Measurements from ENCODE around the gene IKZF5. TPM values are rescaled to one million over a fixed set of nuclear protein-coding genes. Genes with fewer than 3 reads are reported as not detected.

IKZF5 gene
- 18.2 TPM for polyA plus RNA-seq
- long read RNA-seq, donor 1, full-length matches to known transcripts: 3 of 3 reads
- long read RNA-seq, donor 1, partial matches to known transcripts: 0 of 3 reads
- long read RNA-seq, donor 1, other reads (novel, unspliced or antisense): 0 of 3 reads
- long read RNA-seq, donor 2, full-length matches to known transcripts: 4 of 4 reads
- long read RNA-seq, donor 2, partial matches to known transcripts: 0 of 4 reads
- long read RNA-seq, donor 2, other reads (novel, unspliced or antisense): 0 of 4 reads
- long read RNA-seq, donor 3: 0 reads
- long read RNA-seq, donor 4: 0 reads
- long read RNA-seq, donor 5, full-length matches to known transcripts: 4 of 4 reads
- long read RNA-seq, donor 5, partial matches to known transcripts: 0 of 4 reads
- long read RNA-seq, donor 5, other reads (novel, unspliced or antisense): 0 of 4 reads
- long read RNA-seq, donor 6, full-length matches to known transcripts: 3 of 37 reads
- long read RNA-seq, donor 6, partial matches to known transcripts: 27 of 37 reads
- long read RNA-seq, donor 6, other reads (novel, unspliced or antisense): 7 of 37 reads
- long read RNA-seq, donor 7: 0 reads
- long read RNA-seq, donor 8, full-length matches to known transcripts: 6 of 6 reads
- long read RNA-seq, donor 8, partial matches to known transcripts: 0 of 6 reads
- long read RNA-seq, donor 8, other reads (novel, unspliced or antisense): 0 of 6 reads
- long read RNA-seq, donor 9, full-length matches to known transcripts: 1 of 1 reads
- long read RNA-seq, donor 9, partial matches to known transcripts: 0 of 1 reads
- long read RNA-seq, donor 9, other reads (novel, unspliced or antisense): 0 of 1 reads
- long read RNA-seq, donor 10, full-length matches to known transcripts: 5 of 5 reads
- long read RNA-seq, donor 10, partial matches to known transcripts: 0 of 5 reads
- long read RNA-seq, donor 10, other reads (novel, unspliced or antisense): 0 of 5 reads
- long read RNA-seq, donor 11, full-length matches to known transcripts: 5 of 5 reads
- long read RNA-seq, donor 11, partial matches to known transcripts: 0 of 5 reads
- long read RNA-seq, donor 11, other reads (novel, unspliced or antisense): 0 of 5 reads

- peak; percentile 97 for DNase-seq
- no CpG with 5 or more reads among the region's 68 CpGs for WGBS (ENCODE audit: insufficient coverage, low lambda C conversion rate)
- Histone ChIP-seq H3K4me1 (ENCODE audit: control insufficient read depth, insufficient read depth, low read length) (peaks cover 10% of the 10 kb centered on the region), H3K27ac (ENCODE audit: low read length) (peak within 1 kb of the TSS; percentile 87), H3K27me3 (ENCODE audit: control insufficient read depth, insufficient read depth, low read length) (no peaks in the 10 kb centered on the region), H3K36me3 (ENCODE audit: control insufficient read depth, insufficient read depth, low read length) (no peaks in the 10 kb centered on the region), H3K4me3 (ENCODE audit: low read length) (peak within 1 kb of the TSS; percentile 97), H3K9me3 (ENCODE audit: control insufficient read depth, low read depth, low read length) (no peaks in the 10 kb centered on the region)
Observed at GRCh38 chr10:123008355-123009104, at the start of gene IKZF5, which contains the start of gene ACADSB. IKZF5 (minus strand) TSS chr10:123008795; CDS start chr10:122998625, 10,170 bp downstream. ACADSB (plus strand) TSS chr10:123009006; CDS start chr10:123009030, 24 bp downstream.

- H3K27ac ChIP-seq (ENCODE audit: low read length): no peak overlapping the region
- DNase-seq: no peak
- no peaks in the 10 kb centered on the region for H3K4me1 ChIP-seq (ENCODE audit: control insufficient read depth, insufficient read depth, low read length)
- H3K9me3 ChIP-seq (ENCODE audit: control insufficient read depth, low read depth, low read length): no peaks in the 10 kb centered on the region
- H3K4me3 ChIP-seq (ENCODE audit: low read length): no peak overlapping the region
- H3K36me3 ChIP-seq (ENCODE audit: control insufficient read depth, insufficient read depth, low read length): peaks cover 8% of the 10 kb centered on the region
- peaks cover 2% of the 10 kb centered on the region for H3K27me3 ChIP-seq (ENCODE audit: control insufficient read depth, insufficient read depth, low read length)
- WGBS (ENCODE audit: insufficient coverage, low lambda C conversion rate): 95% methylated on average over 2 of the region's 3 CpGs
Observed at GRCh38 chr10:123057968-123058367, 49.4 kb upstream of the IKZF5 start.

GRCh38 chr10:123045961-123046731, 37.6 kb upstream of the IKZF5 start:
- H3K27ac ChIP-seq (ENCODE audit: low read length): no peak overlapping the region
- no peak for DNase-seq
- H3K9me3 ChIP-seq (ENCODE audit: control insufficient read depth, low read depth, low read length): no peaks in the 10 kb centered on the region
- WGBS (ENCODE audit: insufficient coverage, low lambda C conversion rate): no CpG with 5 or more reads among the region's 4 CpGs
- no peak overlapping the region for H3K4me3 ChIP-seq (ENCODE audit: low read length)
- H3K4me1 ChIP-seq (ENCODE audit: control insufficient read depth, insufficient read depth, low read length): no peaks in the 10 kb centered on the region
- H3K36me3 ChIP-seq (ENCODE audit: control insufficient read depth, insufficient read depth, low read length): peaks cover 8% of the 10 kb centered on the region
- H3K27me3 ChIP-seq (ENCODE audit: control insufficient read depth, insufficient read depth, low read length): no peaks in the 10 kb centered on the region

- Histone ChIP-seq H3K4me1 (ENCODE audit: control insufficient read depth, insufficient read depth, low read length) (no peaks in the 10 kb centered on the region), H3K4me3 (ENCODE audit: low read length) (no peak overlapping the region), H3K36me3 (ENCODE audit: control insufficient read depth, insufficient read depth, low read length) (peaks cover 8% of the 10 kb centered on the region), H3K27ac (ENCODE audit: low read length) (no peak overlapping the region), H3K9me3 (ENCODE audit: control insufficient read depth, low read depth, low read length) (no peaks in the 10 kb centered on the region), H3K27me3 (ENCODE audit: control insufficient read depth, insufficient read depth, low read length) (no peaks in the 10 kb centered on the region)
- WGBS (ENCODE audit: insufficient coverage, low lambda C conversion rate): 100% methylated on average over 1 of the region's 2 CpGs
- no peak for DNase-seq
Observed at GRCh38 chr10:123044391-123044790, 35.8 kb upstream of the IKZF5 start.

GRCh38 chr10:123043409-123043925, 34.9 kb upstream of the IKZF5 start:
- Histone ChIP-seq H3K4me1 (ENCODE audit: control insufficient read depth, insufficient read depth, low read length) (no peaks in the 10 kb centered on the region), H3K27ac (ENCODE audit: low read length) (no peak overlapping the region), H3K27me3 (ENCODE audit: control insufficient read depth, insufficient read depth, low read length) (no peaks in the 10 kb centered on the region), H3K36me3 (ENCODE audit: control insufficient read depth, insufficient read depth, low read length) (peaks cover 8% of the 10 kb centered on the region), H3K4me3 (ENCODE audit: low read length) (no peak overlapping the region), H3K9me3 (ENCODE audit: control insufficient read depth, low read depth, low read length) (no peaks in the 10 kb centered on the region)
- WGBS (ENCODE audit: insufficient coverage, low lambda C conversion rate): no CpG with 5 or more reads among the region's 5 CpGs
- peak; percentile 44 to 55 for DNase-seq

DNA sequence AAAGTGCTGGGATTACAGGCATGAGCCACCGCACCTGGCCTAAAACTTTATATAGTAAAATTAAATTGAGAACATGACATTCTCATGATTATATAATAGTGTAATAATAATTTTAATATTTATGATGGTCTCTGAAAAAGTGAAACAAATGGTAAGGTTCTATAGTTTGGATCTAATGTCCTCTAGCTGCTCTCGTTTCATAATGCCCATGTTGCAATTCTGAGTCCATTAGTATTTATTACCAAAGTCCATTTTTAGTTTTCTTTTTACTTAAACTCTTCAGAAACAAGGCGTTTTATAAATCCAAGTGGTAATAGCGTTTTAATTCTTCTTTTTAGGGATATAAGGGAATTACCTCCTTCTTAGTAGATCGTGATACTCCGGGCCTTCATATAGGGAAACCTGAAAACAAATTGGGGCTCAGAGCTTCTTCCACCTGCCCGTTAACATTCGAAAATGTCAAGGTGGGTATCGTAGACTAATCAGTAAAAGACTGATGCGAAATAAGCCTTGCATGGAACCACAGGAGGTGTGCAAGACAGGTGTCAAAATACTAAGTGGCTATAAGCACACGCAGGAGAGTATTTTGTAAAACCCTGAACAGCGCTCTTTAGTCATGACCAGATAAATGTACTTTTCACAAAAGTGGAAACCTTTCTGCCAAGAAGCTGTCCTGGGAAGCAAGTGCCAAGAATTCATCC, 34.3 kb upstream of the IKZF5 start:
- Histone ChIP-seq H3K27me3 (ENCODE audit: control insufficient read depth, insufficient read depth, low read length) (no peaks in the 10 kb centered on the region), H3K9me3 (ENCODE audit: control insufficient read depth, low read depth, low read length) (no peaks in the 10 kb centered on the region), H3K27ac (ENCODE audit: low read length) (no peak overlapping the region), H3K4me1 (ENCODE audit: control insufficient read depth, insufficient read depth, low read length) (no peaks in the 10 kb centered on the region), H3K36me3 (ENCODE audit: control insufficient read depth, insufficient read depth, low read length) (peaks cover 5% of the 10 kb centered on the region), H3K4me3 (ENCODE audit: low read length) (no peak overlapping the region)
- WGBS (ENCODE audit: insufficient coverage, low lambda C conversion rate): 78% methylated on average over 6 of the region's 12 CpGs
- no peak for DNase-seq

DNA sequence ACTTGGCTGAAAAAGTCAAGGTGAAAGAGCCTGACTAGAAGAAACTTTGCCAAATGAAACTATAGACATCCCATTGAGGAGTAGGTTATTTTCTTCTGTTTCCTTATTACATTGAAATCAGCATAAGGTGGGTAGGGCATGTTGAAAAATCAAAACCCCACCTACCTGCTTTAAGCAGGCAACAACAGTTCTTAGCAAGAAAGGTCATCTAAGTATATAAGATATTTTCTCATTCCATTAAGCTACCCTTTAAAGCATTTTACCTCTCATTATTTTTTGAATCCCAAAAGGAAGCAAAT, 31.0 kb upstream of the IKZF5 start:
- Histone ChIP-seq H3K4me3 (ENCODE audit: low read length) (no peak overlapping the region), H3K27ac (ENCODE audit: low read length) (no peak overlapping the region), H3K36me3 (ENCODE audit: control insufficient read depth, insufficient read depth, low read length) (peaks cover 10% of the 10 kb centered on the region), H3K9me3 (ENCODE audit: control insufficient read depth, low read depth, low read length) (no peaks in the 10 kb centered on the region), H3K4me1 (ENCODE audit: control insufficient read depth, insufficient read depth, low read length) (no peaks in the 10 kb centered on the region), H3K27me3 (ENCODE audit: control insufficient read depth, insufficient read depth, low read length) (no peaks in the 10 kb centered on the region)
- DNase-seq: peak in 1 of 2 donors; percentile 26

DNA sequence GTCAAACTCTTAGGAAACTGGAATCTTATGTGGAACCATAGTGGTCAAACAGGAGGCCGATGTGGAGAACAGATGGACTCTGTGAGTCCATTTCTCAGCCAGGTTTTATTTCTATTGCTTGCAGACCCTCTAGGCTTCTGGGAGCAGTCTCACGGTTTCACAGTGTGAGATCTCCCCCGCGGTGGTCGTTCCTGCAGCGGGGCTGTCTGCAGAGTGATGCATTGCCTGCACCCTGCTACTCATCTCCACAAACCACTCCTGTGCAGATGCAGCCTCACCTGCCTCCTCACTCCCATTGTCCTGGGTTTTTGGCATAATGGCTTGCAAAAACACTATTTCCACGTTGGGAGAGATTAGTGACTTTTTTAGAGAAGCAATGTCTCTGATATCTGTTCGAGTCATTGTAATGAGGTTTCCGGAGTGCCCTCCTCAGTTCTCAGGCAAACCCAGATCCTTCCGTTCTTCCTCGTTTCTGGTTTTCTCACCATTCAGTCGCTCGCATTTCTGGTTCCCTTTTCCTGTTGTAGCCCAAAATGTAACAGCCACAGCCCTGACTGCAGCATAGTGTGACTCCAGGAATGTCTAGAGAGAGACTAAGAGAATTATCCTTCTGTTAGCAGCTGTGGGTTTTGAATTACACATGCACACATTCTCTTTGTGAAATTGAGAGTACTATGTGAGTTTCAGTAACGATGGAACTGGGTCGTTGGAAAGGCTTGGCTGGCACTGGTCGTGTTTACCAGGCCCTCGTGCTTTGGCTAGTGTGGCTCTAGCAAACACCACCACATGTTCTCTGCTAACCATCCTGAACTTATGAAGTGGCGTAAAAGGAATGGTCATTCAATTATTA, 30.4 kb upstream of the IKZF5 start:
- Histone ChIP-seq H3K27ac (ENCODE audit: low read length) (no peak overlapping the region), H3K36me3 (ENCODE audit: control insufficient read depth, insufficient read depth, low read length) (peaks cover 10% of the 10 kb centered on the region), H3K4me3 (ENCODE audit: low read length) (no peak overlapping the region), H3K27me3 (ENCODE audit: control insufficient read depth, insufficient read depth, low read length) (no peaks in the 10 kb centered on the region), H3K4me1 (ENCODE audit: control insufficient read depth, insufficient read depth, low read length) (no peaks in the 10 kb centered on the region), H3K9me3 (ENCODE audit: control insufficient read depth, low read depth, low read length) (no peaks in the 10 kb centered on the region)
- WGBS (ENCODE audit: insufficient coverage, low lambda C conversion rate): 73% methylated on average over 5 of the region's 18 CpGs
- DNase-seq: no peak
